SJCRH30 (cell line): ENCODE results near the gene SMARCAD1. TPM values are rescaled to one million over a fixed set of nuclear protein-coding genes. Genes with fewer than 3 reads are reported as not detected.
A peak's percentile ranks its signal among the peaks of the same experiment; 100 is the strongest.

Experiments used
- DNase-seq, 2 experiments: peaks; one replicate each; pipeline ENCODE4 v3.0.0-alpha.2; 2015 to 2020
- H3K27ac ChIP-seq: fragments of 250-450 bp; sonication (Bioruptor Pico); 2 replicates; pipeline ENCODE4 v1.5.1; 2020; ENCODE audit warnings: mild to moderate bottlenecking, moderate library complexity
- H3K27me3 ChIP-seq: fragments of 250-450 bp; sonication (Bioruptor Pico); 2 replicates; pipeline ENCODE4 v1.5.1; 2020; ENCODE audit warnings: mild to moderate bottlenecking, moderate library complexity
- H3K36me3 ChIP-seq: fragments of 250-450 bp; sonication (Bioruptor Pico); 2 replicates; pipeline ENCODE4 v1.5.1; 2020; ENCODE audit warnings: mild to moderate bottlenecking, moderate library complexity
- H3K4me1 ChIP-seq: fragments of 250-450 bp; sonication (Bioruptor Pico); 2 replicates; pipeline ENCODE4 v1.5.1; 2020; ENCODE audit warnings: mild to moderate bottlenecking, moderate library complexity
- H3K4me3 ChIP-seq: fragments of 250-450 bp; sonication (Bioruptor Pico); 2 replicates; pipeline ENCODE4 v1.5.1; 2020; ENCODE audit warnings: mild to moderate bottlenecking, moderate library complexity
- H3K9me3 ChIP-seq: fragments of 250-450 bp; sonication (Bioruptor Pico); replicated peaks from 2 replicates; pipeline ENCODE4 v1.5.1; 2020; ENCODE audit warnings: mild to moderate bottlenecking, moderate library complexity
- total RNA-seq: library from RNA; depleted of rRNA; stranded (reverse); fragments of >200 nt; shearing (Covaris generic); gene quantifications from 2 replicates; pipeline ENCODE4 v1.2.3, GENCODE V29; 2014

The SMARCAD1 gene
- total RNA-seq, 1 experiment from 2014 or later, result 101 TPM

DNA sequence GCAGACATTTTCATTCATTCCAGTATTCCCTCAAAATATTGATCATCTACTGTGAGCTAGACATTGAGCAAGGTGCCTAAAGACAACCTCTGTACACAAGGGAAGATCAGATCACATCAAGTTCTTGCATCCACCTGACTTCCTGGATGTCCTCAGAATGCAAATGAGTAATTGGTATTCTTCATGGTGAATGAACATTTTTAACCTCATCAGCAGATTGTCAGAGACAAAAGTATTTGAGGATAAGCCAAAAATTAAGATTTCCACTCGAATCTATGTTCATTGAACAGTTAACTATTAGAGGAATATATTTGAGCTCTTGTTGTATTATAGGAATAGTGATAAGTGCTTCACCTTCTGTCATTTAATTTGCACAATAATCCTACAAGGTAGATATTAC lies 1.3 kb downstream of the SMARCAD1 start:
- Histone ChIP-seq H3K27ac (no peak overlapping the region), H3K4me3 (peak overlapping the region; percentile 85), H3K36me3 (peaks cover 44% of the 10 kb centered on the region), H3K27me3 (no peaks in the 10 kb centered on the region), H3K4me1 (peaks cover 10% of the 10 kb centered on the region), H3K9me3 (no peaks in the 10 kb centered on the region)
- no peak for DNase-seq

GRCh38 chr4:94211861-94212260 lies 4.2 kb downstream of the SMARCAD1 start:
- Histone ChIP-seq H3K36me3 (peaks cover 67% of the 10 kb centered on the region), H3K27ac (no peak overlapping the region), H3K4me1 (peaks cover 10% of the 10 kb centered on the region), H3K4me3 (no peak overlapping the region), H3K9me3 (no peaks in the 10 kb centered on the region), H3K27me3 (no peaks in the 10 kb centered on the region)
- DNase-seq, result no peak

DNA sequence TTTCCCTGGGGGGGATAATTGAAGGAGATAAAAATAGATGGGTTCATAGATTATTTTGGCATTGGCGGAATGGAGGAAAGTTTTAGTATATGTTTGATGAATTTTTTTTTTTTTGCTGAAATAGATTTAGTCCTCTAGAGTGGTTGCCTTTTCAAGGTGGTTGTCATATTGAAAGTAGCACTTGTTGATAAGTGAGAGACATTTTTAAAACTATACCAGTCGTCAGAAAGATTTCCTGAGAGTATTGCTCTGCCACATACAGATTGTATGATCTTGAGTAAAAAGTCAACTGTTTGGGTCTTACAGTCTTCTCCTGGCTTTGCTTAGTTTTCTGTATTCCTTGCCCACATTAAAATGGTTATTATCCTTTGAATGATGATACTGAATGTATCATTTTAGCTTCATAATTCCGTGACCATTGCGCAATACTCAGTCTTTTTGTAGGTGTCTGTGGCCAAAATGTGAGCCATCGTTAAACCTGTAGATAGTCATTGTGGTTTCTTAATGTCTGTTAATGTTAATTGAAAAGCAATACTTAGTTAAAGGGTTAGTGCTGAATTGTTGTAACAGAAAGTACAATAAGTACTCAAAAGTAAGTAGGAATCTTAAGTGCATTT lies 7.1 kb downstream of the SMARCAD1 start:
- Histone ChIP-seq H3K27me3 (no peaks in the 10 kb centered on the region), H3K4me1 (no peaks in the 10 kb centered on the region; the same call in 1 of the 2 replicates), H3K27ac (no peak overlapping the region), H3K9me3 (no peaks in the 10 kb centered on the region), H3K4me3 (no peak overlapping the region), H3K36me3 (peaks cover 87% of the 10 kb centered on the region)
- DNase-seq, result no peak

DNA sequence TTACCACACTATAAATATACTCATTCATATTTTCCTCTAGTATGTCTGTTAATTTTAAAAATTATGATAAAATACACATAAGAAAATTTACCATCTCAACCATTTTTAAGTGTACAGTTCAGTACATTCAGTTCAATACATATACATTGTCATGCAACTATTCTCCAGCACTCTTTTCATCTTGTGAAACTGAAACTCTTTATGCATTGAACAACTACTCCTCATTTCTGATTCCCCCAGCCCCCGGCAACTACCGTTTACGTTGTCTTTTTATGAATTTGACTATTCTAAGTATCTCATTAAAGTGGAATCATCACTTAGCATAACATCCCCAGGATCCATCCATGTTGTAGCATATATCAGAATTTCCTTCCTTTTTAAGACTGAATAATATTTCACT lies 8.7 kb downstream of the SMARCAD1 start:
- Histone ChIP-seq H3K27me3 (no peaks in the 10 kb centered on the region), H3K27ac (no peak overlapping the region), H3K4me3 (no peak overlapping the region), H3K36me3 (peaks cover 87% of the 10 kb centered on the region), H3K9me3 (no peaks in the 10 kb centered on the region), H3K4me1 (no peaks in the 10 kb centered on the region)
- no peak for DNase-seq

DNA sequence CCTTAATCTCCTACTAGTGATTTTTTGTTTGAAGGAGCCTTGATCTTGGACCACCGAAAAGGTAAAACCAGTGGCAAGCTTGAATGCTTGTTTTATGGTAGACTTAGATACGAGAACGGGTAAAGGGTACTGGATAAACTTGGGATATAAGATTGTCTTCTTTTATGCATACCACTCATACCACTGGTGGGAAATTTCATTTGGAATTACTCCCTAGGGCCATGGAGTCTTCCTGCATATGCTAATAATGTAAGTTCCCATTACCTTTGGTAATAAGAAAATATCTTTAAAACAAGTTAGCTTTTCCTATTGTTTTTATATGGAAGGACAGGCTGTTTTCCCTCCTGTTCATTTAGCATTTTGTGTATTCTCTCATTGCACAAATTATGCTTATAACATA lies 11.7 kb downstream of the SMARCAD1 start:
- Histone ChIP-seq H3K36me3 (peaks cover 65% of the 10 kb centered on the region), H3K4me3 (no peak overlapping the region), H3K9me3 (no peaks in the 10 kb centered on the region), H3K27me3 (no peaks in the 10 kb centered on the region), H3K27ac (no peak overlapping the region), H3K4me1 (no peaks in the 10 kb centered on the region)
- no peak for DNase-seq

GRCh38 chr4:94221916-94222315 lies 14.3 kb downstream of the SMARCAD1 start:
- H3K27me3 ChIP-seq, result no peaks in the 10 kb centered on the region
- DNase-seq, result no peak
- no peak overlapping the region for H3K27ac ChIP-seq
- no peaks in the 10 kb centered on the region for H3K9me3 ChIP-seq
- no peak overlapping the region for H3K4me3 ChIP-seq
- no peaks in the 10 kb centered on the region for H3K4me1 ChIP-seq
- H3K36me3 ChIP-seq, result peaks cover 53% of the 10 kb centered on the region

DNA sequence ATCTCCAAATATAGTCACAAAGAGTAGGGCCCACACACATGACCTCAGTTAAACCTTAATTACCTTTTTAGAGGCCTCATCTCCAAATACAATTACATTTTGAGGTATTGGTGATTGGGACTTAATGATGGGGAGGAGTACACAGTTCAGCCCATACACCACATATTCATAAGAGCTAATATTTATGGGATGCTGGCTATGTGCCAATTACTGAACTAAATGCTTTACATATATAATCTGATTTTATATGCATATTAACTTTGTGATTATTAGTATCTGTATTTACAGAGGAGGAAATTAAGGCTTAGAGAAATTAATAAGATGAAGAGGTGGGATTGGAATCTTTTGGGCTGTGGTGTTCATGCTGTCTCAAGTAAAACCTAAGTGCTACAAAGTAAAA lies 17.8 kb downstream of the SMARCAD1 start:
- H3K27ac ChIP-seq, result no peak overlapping the region
- H3K9me3 ChIP-seq, result no peaks in the 10 kb centered on the region
- no peak for DNase-seq
- H3K36me3 ChIP-seq, result peaks cover 41% of the 10 kb centered on the region
- H3K4me3 ChIP-seq, result no peak overlapping the region
- no peaks in the 10 kb centered on the region for H3K4me1 ChIP-seq
- H3K27me3 ChIP-seq, result no peaks in the 10 kb centered on the region

DNA sequence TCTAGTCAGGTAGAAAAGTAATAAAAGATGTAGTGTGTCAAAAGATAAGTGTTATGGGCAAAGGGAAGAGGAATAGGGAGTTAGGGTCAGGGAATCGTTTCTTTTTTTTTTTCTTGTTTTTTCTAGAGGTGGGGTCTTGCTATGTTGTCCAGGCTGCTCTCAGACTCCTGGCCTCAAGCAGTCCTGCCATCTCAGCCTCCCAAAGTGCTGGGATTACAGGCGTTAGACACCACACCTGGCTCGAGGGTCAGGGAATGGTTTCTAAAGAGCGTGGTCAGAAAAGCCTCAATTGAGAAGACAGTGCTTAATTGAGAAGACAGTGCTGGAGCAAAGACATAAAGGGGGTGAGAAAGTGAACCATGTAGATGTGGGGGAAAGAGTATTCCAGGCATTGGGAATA lies 19.1 kb downstream of the SMARCAD1 start:
- Histone ChIP-seq H3K9me3 (no peaks in the 10 kb centered on the region), H3K27ac (no peak overlapping the region), H3K4me1 (no peaks in the 10 kb centered on the region), H3K4me3 (no peak overlapping the region), H3K36me3 (peaks cover 31% of the 10 kb centered on the region), H3K27me3 (no peaks in the 10 kb centered on the region)
- DNase-seq, result no peak

DNA sequence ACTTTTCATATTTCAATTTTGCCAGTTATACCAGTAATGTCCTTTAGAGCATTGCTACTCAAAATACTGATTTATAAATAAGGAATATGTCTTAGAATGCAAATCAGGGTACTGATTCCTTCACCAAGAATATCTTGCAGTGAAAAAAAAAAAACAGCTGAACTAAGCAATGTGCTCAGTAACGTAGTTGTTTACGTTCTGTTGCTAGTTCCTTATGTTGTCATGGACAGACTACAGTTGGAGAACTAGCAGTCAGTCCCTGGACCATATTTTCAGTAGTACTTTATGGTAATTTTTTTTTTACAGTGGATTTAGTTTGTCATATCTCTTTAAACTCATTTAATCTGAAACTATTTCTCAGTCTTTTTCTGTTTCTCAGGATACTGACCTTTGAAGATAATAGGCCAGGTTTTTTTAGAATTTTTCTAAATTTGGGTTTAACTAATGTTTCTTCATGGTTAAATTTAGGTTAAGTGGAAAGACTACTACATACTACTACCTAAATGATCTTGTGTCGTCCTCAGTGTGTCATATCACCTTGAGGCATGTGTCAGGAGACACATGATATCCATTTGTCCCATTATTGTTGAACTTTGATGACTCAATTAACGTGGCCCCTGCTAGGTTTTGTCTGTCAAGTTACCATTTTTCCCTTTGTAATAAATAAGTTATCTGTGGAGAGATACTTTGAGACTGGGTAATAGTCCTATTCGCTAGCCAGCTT lies 21.0 kb downstream of the SMARCAD1 start:
- Histone ChIP-seq H3K4me1 (no peaks in the 10 kb centered on the region), H3K27ac (no peak overlapping the region), H3K27me3 (no peaks in the 10 kb centered on the region), H3K4me3 (no peak overlapping the region), H3K36me3 (peaks cover 38% of the 10 kb centered on the region), H3K9me3 (no peaks in the 10 kb centered on the region)
- DNase-seq, result no peak

GRCh38 chr4:94232519-94232918 lies 24.9 kb downstream of the SMARCAD1 start:
- no peak overlapping the region for H3K27ac ChIP-seq
- H3K4me3 ChIP-seq, result no peak overlapping the region
- DNase-seq, result no peak
- no peaks in the 10 kb centered on the region for H3K9me3 ChIP-seq
- H3K4me1 ChIP-seq, result no peaks in the 10 kb centered on the region
- no peaks in the 10 kb centered on the region for H3K27me3 ChIP-seq
- H3K36me3 ChIP-seq, result peaks cover 44% of the 10 kb centered on the region

DNA sequence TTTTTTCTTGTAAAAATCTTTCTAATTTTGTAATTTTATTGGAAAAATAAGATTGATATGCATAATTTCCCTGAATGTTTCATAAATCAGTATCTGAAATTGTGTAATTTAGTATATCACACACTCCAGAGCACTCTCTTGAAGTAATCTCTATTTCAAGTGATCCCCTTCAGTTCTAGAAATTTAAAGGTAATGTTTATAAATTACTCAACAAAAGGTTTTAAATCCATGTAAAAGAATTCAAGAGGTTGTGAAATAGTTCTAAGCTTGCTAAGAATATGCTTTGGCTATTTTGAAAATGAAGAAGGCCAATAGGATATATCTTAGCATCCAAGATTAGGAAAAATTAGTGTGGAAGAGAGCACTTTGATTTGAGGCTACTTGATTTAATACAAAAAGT lies 28.2 kb downstream of the SMARCAD1 start:
- DNase-seq, result no peak
- Histone ChIP-seq H3K4me1 (no peaks in the 10 kb centered on the region), H3K36me3 (peaks cover 57% of the 10 kb centered on the region)

GRCh38 chr4:94237271-94237670 lies 29.6 kb downstream of the SMARCAD1 start:
- Histone ChIP-seq H3K9me3 (no peaks in the 10 kb centered on the region), H3K27me3 (no peaks in the 10 kb centered on the region), H3K4me3 (no peak overlapping the region), H3K4me1 (no peaks in the 10 kb centered on the region), H3K36me3 (peaks cover 63% of the 10 kb centered on the region), H3K27ac (no peak overlapping the region)
- no peak for DNase-seq

More for the DNA sequence above, 28.2 kb downstream of the SMARCAD1 start:
- Histone ChIP-seq H3K27ac (no peak overlapping the region), H3K4me3 (no peak overlapping the region), H3K27me3 (no peaks in the 10 kb centered on the region), H3K9me3 (no peaks in the 10 kb centered on the region)

DNA sequence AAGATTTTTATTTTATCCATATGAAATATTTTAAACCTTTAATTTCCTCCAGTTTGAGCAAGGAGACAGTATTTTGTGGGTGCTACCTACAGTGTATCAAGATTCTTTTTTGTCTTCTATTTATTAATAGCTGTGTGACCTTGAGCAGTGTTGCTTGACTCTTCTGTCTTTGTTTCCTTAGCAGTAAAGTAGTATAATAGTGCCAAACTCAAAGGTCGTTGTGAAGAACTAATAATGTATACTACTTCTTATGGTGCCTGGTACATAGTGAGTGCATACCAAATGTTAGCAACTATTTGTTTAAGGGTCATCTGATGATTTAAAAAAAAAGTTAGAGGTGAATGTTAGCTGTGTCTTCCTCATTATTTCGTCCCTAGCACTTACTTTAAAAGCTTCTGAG lies 30.5 kb downstream of the SMARCAD1 start:
- H3K9me3 ChIP-seq, result no peaks in the 10 kb centered on the region
- no peak for DNase-seq
- H3K36me3 ChIP-seq, result peaks cover 67% of the 10 kb centered on the region
- no peak overlapping the region for H3K4me3 ChIP-seq
- H3K27me3 ChIP-seq, result no peaks in the 10 kb centered on the region
- H3K4me1 ChIP-seq, result no peaks in the 10 kb centered on the region
- no peak overlapping the region for H3K27ac ChIP-seq

- H3K9me3 ChIP-seq, result no peaks in the 10 kb centered on the region
- DNase-seq, result no peak
- no peak overlapping the region for H3K27ac ChIP-seq
- H3K4me3 ChIP-seq, result no peak overlapping the region
- peaks cover 80% of the 10 kb centered on the region for H3K36me3 ChIP-seq
- H3K27me3 ChIP-seq, result no peaks in the 10 kb centered on the region
- H3K4me1 ChIP-seq, result no peaks in the 10 kb centered on the region
Measured at GRCh38 chr4:94240384-94240783, 32.7 kb downstream of the SMARCAD1 start.

- peaks cover 61% of the 10 kb centered on the region for H3K36me3 ChIP-seq
- H3K4me1 ChIP-seq, result no peaks in the 10 kb centered on the region
- no peaks in the 10 kb centered on the region for H3K9me3 ChIP-seq
- no peak for DNase-seq
- no peaks in the 10 kb centered on the region for H3K27me3 ChIP-seq
- H3K27ac ChIP-seq, result no peak overlapping the region
- no peak overlapping the region for H3K4me3 ChIP-seq
Measured at GRCh38 chr4:94244087-94244828, 36.6 kb downstream of the SMARCAD1 start.
